HG03280 (cell line): ENCODE measurements around the gene CTDSP1.

ENCODE experiments used
- ATAC-seq: cut with Tn5 transposase; IDR thresholded peaks from one replicate; pipeline ENCODE4 v1.9.1; 2021; ENCODE audit warnings: mild to moderate bottlenecking, moderate library complexity; ENCODE audit not compliant: unreplicated experiment

The CTDSP1 gene

GRCh38 chr2:218399391-218400166 lies at the start of gene CTDSP1:
Gene CTDSP1 (plus strand): TSS chr2:218399868. CDS start chr2:218400091, 223 bp downstream.
- ATAC-seq, result peak; percentile 41

- ATAC-seq, result no peak
Observed at GRCh38 chr2:218354045-218354444, 45.6 kb upstream of the CTDSP1 start.

- ATAC-seq, result no peak
Observed at GRCh38 chr2:218354850-218355443, 44.7 kb upstream of the CTDSP1 start.

- no peak for ATAC-seq
Observed at GRCh38 chr2:218357236-218358177, 42.2 kb upstream of the CTDSP1 start.

- no peak for ATAC-seq
Observed at GRCh38 chr2:218360453-218360852, 39.2 kb upstream of the CTDSP1 start.

- no peak for ATAC-seq
Observed at GRCh38 chr2:218362606-218363005, 37.1 kb upstream of the CTDSP1 start.

- no peak for ATAC-seq
Observed at GRCh38 chr2:218363736-218364135, 35.9 kb upstream of the CTDSP1 start.

GRCh38 chr2:218364196-218364595 lies 35.5 kb upstream of the CTDSP1 start:
- ATAC-seq, result no peak

- ATAC-seq, result no peak
Observed at GRCh38 chr2:218366621-218367414, 32.9 kb upstream of the CTDSP1 start.

GRCh38 chr2:218367415-218368149 lies 32.1 kb upstream of the CTDSP1 start:
- ATAC-seq, result peak; percentile 95

GRCh38 chr2:218368150-218368528 lies 31.5 kb upstream of the CTDSP1 start:
- no peak for ATAC-seq

GRCh38 chr2:218368621-218369153 lies 31.0 kb upstream of the CTDSP1 start:
- no peak for ATAC-seq

- no peak for ATAC-seq
Observed at GRCh38 chr2:218369330-218369729, 30.3 kb upstream of the CTDSP1 start.

GRCh38 chr2:218370410-218371063 lies 29.1 kb upstream of the CTDSP1 start:
- no peak for ATAC-seq

- ATAC-seq, result no peak
Observed at GRCh38 chr2:218371983-218372350, 27.7 kb upstream of the CTDSP1 start.

- no peak for ATAC-seq
Observed at GRCh38 chr2:218374795-218375194, 24.9 kb upstream of the CTDSP1 start.

- no peak for ATAC-seq
Observed at GRCh38 chr2:218375212-218375611, 24.5 kb upstream of the CTDSP1 start.

GRCh38 chr2:218378053-218378452 lies 21.6 kb upstream of the CTDSP1 start:
- ATAC-seq, result no peak

- no peak for ATAC-seq
Observed at GRCh38 chr2:218381916-218382366, 17.7 kb upstream of the CTDSP1 start, which contains the start of gene SLC11A1. Gene SLC11A1 (plus strand): TSS chr2:218382273. CDS start chr2:218382369, 96 bp downstream.
